ENCODE results near the gene AP5S1.

DNA sequence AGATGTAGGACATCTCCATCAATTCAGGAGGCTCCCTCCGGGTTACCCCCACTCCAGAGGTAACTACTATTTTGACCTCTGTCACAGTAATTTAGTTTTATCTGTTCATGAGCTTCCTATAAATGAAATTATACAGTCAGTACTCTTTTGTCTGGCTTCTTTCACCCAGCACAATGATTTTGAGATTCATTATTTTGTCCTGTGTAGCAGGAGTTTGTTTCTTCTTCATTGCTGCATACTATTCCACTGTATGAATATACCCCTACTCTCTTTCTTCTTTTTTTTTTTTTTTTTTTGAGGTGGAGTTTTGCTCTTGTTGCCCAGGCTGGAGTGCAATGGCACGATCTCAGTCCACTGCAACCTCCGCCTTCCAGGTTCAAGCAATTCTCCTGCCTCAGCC lies 11.8 kb upstream of the AP5S1 start:
- TF ChIP-seq, protein P1, sequence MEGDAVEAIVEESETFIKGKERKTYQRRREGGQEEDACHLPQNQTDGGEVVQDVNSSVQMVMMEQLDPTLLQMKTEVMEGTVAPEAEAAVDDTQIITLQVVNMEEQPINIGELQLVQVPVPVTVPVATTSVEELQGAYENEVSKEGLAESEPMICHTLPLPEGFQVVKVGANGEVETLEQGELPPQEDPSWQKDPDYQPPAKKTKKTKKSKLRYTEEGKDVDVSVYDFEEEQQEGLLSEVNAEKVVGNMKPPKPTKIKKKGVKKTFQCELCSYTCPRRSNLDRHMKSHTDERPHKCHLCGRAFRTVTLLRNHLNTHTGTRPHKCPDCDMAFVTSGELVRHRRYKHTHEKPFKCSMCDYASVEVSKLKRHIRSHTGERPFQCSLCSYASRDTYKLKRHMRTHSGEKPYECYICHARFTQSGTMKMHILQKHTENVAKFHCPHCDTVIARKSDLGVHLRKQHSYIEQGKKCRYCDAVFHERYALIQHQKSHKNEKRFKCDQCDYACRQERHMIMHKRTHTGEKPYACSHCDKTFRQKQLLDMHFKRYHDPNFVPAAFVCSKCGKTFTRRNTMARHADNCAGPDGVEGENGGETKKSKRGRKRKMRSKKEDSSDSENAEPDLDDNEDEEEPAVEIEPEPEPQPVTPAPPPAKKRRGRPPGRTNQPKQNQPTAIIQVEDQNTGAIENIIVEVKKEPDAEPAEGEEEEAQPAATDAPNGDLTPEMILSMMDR (conservative IDR thresholded peaks at IDR 0.05; ENCODE audit: low read length), result no peak
- TF ChIP-seq EZH2phosphoT487 (IDR thresholded peaks at IDR 0.05; ENCODE audit: borderline replicate concordance), result no peak
